ENCODE measurements around the gene MAN1C1.

DNA sequence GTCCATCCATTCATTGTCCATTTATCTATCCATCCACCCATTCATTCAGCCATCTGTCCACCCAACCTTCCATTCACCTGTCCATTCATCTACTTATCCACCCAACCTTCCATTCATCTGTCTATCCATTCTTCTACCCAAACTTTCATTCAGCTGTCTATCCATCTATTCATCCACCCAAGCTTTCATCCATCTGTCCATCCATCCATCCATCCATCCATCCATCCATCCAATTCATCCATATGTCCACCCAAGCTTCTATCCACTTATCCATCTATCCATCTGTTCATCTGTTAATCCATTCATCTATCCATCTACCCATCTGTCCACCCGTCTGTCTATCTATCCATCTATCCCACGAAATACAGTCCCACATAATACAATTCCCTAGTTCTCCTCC lies 21.6 kb upstream of the MAN1C1 start:
- no peak for TF ChIP-seq CTCF (IDR thresholded peaks at IDR 0.05)
- no peak for TF ChIP-seq POLR2AphosphoS5 (IDR thresholded peaks at IDR 0.05)
